IMR-90 (cell line): ENCODE measurements around the gene LDHD. TPM values are rescaled to one million over a fixed set of nuclear protein-coding genes. Genes with fewer than 3 reads are reported as not detected.

Source experiments
- ATAC-seq: fragments of 200-7000 bp; cut with Tn5 transposase; 2 replicates; pipeline ENCODE4 v1.9.1; 2020; ENCODE audit warnings: low read depth, mild to moderate bottlenecking, moderate library complexity
- BruUV-seq: library from RNA; stranded (reverse); fragments of 400-500 nt; replicated peaks from 2 replicates; lab custom pipeline; 2021; lab: Mats Ljungman, UMichigan
- CTCF ChIA-PET: fragments of 300-600 bp; formaldehyde crosslinking; extraction: SDS; loops from one replicate; lab custom pipeline; 2021; ENCODE audit warnings: antibody characterized with exemption; lab: Yijun Ruan, JAX
- POLR2A ChIA-PET: fragments of 300-600 bp; sonication (Branson Sonifier 250); formaldehyde crosslinking; loops from one replicate; lab custom pipeline; 2022; ENCODE audit warnings: antibody characterized with exemption; ENCODE audit not compliant: unreplicated experiment; lab: Charles Lee
- DNase-seq: peaks from one replicate; pipeline ENCODE4 v3.0.0; 2013
- H2AFZ ChIP-seq: replicated peaks from 2 replicates; pipeline ENCODE3; 2013; ENCODE audit warnings: low read length, mild to moderate bottlenecking; ENCODE audit not compliant: poor library complexity
- H2AK5ac ChIP-seq: 2 replicates; pipeline ENCODE4 v1.6.1; 2013; ENCODE audit warnings: low read depth, low read length, inconsistent platforms
- H2AK9ac ChIP-seq: replicated peaks from 2 replicates; pipeline ENCODE3; 2013; ENCODE audit warnings: mild to moderate bottlenecking, low read depth, low read length, moderate library complexity; ENCODE audit not compliant: poor library complexity
- H2BK120ac ChIP-seq: 2 replicates; pipeline ENCODE4 v1.6.1; 2013; ENCODE audit warnings: low read depth, low read length, inconsistent platforms
- H2BK15ac ChIP-seq: 3 replicates; pipeline ENCODE4 v1.6.1; 2013; ENCODE audit warnings: low read depth, low read length, inconsistent platforms
- H2BK20ac ChIP-seq: 2 replicates; pipeline ENCODE4 v1.6.1; 2013; ENCODE audit warnings: low read depth, mild to moderate bottlenecking, inconsistent platforms, low read length, moderate library complexity
- H2BK5ac ChIP-seq: 2 replicates; pipeline ENCODE4 v1.6.1; 2013; ENCODE audit warnings: mild to moderate bottlenecking, low read depth, low read length, inconsistent platforms; ENCODE audit not compliant: poor library complexity, severe bottlenecking
- H3K14ac ChIP-seq: replicated peaks from 2 replicates; pipeline ENCODE4 v1.6.1; 2013; ENCODE audit warnings: low read depth, low read length, inconsistent platforms
- H3K18ac ChIP-seq: 2 replicates; pipeline ENCODE4 v1.6.1; 2013; ENCODE audit warnings: low read depth, low read length, control low read depth
- H3K23ac ChIP-seq: 2 replicates; pipeline ENCODE4 v1.6.1; 2013; ENCODE audit warnings: low read depth, low read length, inconsistent platforms
- H3K27ac ChIP-seq: 2 replicates; pipeline ENCODE4 v1.5.1; 2013; ENCODE audit warnings: mild to moderate bottlenecking, control low read depth, low read length; ENCODE audit not compliant: insufficient read depth
- H3K27me3 ChIP-seq: 2 replicates; pipeline ENCODE4 v1.6.1; 2013; ENCODE audit warnings: low read length; ENCODE audit not compliant: control insufficient read depth, insufficient read depth
- H3K36me3 ChIP-seq: 2 replicates; pipeline ENCODE4 v1.6.1; 2013; ENCODE audit warnings: low read length, mixed read lengths; ENCODE audit not compliant: control insufficient read depth, insufficient read depth
- H3K4ac ChIP-seq: 2 replicates; pipeline ENCODE4 v1.6.1; 2013; ENCODE audit warnings: low read depth, low read length, inconsistent platforms
- H3K4me1 ChIP-seq: 2 replicates; pipeline ENCODE4 v1.6.1; 2013; ENCODE audit warnings: low read length, mixed read lengths; ENCODE audit not compliant: control insufficient read depth, insufficient read depth
- H3K4me2 ChIP-seq: 2 replicates; pipeline ENCODE4 v1.6.1; 2013; ENCODE audit warnings: low read depth, mild to moderate bottlenecking, control low read depth, low read length, moderate library complexity
- H3K4me3 ChIP-seq: 2 replicates; pipeline ENCODE4 v1.5.1; 2013; ENCODE audit warnings: low read depth, mild to moderate bottlenecking, control low read depth, low read length, moderate library complexity; ENCODE audit not compliant: insufficient read depth
- H3K56ac ChIP-seq: 2 replicates; pipeline ENCODE4 v1.6.1; 2013; ENCODE audit warnings: low read length, inconsistent platforms; ENCODE audit not compliant: insufficient read depth; ENCODE audit errors: extremely low read depth
- H3K79me1 ChIP-seq, 2 experiments: 2 replicates each; pipeline ENCODE4 v1.6.1; 2013; ENCODE audit warnings: low read length in 2 of 2, inconsistent platforms in 1 of 2, low read depth in 1 of 2
- H3K9ac ChIP-seq: 2 replicates; pipeline ENCODE4 v1.6.1; 2013; ENCODE audit warnings: low read depth, low read length, control low read depth
- H3K9me1 ChIP-seq: 2 replicates; pipeline ENCODE4 v1.6.1; 2013; ENCODE audit warnings: low read length, inconsistent platforms; ENCODE audit not compliant: insufficient read depth
- H3K9me3 ChIP-seq: 2 replicates; pipeline ENCODE4 v1.6.1; 2013; ENCODE audit warnings: low read length; ENCODE audit not compliant: control insufficient read depth, insufficient read depth
- H4K20me1 ChIP-seq: 2 replicates; pipeline ENCODE4 v1.6.1; 2013; ENCODE audit warnings: low read length, inconsistent platforms; ENCODE audit not compliant: insufficient read depth
- H4K5ac ChIP-seq: 2 replicates; pipeline ENCODE4 v1.6.1; 2013; ENCODE audit warnings: mild to moderate bottlenecking, low read depth, low read length, control low read depth
- H4K8ac ChIP-seq, 2 experiments: 2 replicates each; pipeline ENCODE4 v1.6.1; 2013; ENCODE audit warnings: low read depth in 2 of 2, low read length in 2 of 2, control low read depth in 1 of 2, inconsistent platforms in 1 of 2
- H4K91ac ChIP-seq: 2 replicates; pipeline ENCODE4 v1.6.1; 2013; ENCODE audit warnings: low read depth, low read length, inconsistent platforms; ENCODE audit not compliant: insufficient read depth
- BHLHE40 ChIP-seq: fragments of 150-350 bp; IDR thresholded peaks from 2 replicates; pipeline ENCODE4 v1.6.1; 2016; ENCODE audit warnings: mild to moderate bottlenecking, low read depth, low read length
- FOS ChIP-seq: fragments of 150-350 bp; IDR thresholded peaks from 2 replicates; pipeline ENCODE4 v1.6.1; 2016; ENCODE audit warnings: low read depth, low read length
- MAFK ChIP-seq: IDR thresholded peaks from 2 replicates; pipeline ENCODE4 v1.6.1; 2012; ENCODE audit warnings: low read depth, low read length, improper control_type of control experiment
- MAZ ChIP-seq: IDR thresholded peaks from 2 replicates; pipeline ENCODE4 v1.6.1; 2012; ENCODE audit warnings: low read depth, mild to moderate bottlenecking, low read length, improper control_type of control experiment, moderate library complexity, borderline replicate concordance
- MXI1 ChIP-seq: IDR thresholded peaks from 2 replicates; pipeline ENCODE4 v1.6.1; 2012; ENCODE audit warnings: low read depth, mild to moderate bottlenecking, low read length, moderate library complexity, borderline replicate concordance
- NFE2L2 ChIP-seq: fragments of 150-350 bp; IDR thresholded peaks from 2 replicates; pipeline ENCODE4 v1.6.1; 2016; ENCODE audit warnings: low read depth, mild to moderate bottlenecking, low read length
- POLR2A ChIP-seq: IDR thresholded peaks from 2 replicates; pipeline ENCODE4 v1.6.1; 2012; ENCODE audit warnings: mild to moderate bottlenecking, low read depth, low read length
- WGBS, 2 experiments: methylation state at CpG; one replicate each; pipeline versions ENCODE4 v1.1.5 to v1.1.7; 2013; ENCODE audit warnings: missing lambda C conversion rate in 2 of 2; ENCODE audit not compliant: insufficient read length in 1 of 2; ENCODE audit errors: extremely low coverage in 2 of 2; 5-methylcytosine and 5-hydroxymethylcytosine counted together
- dilution Hi-C: fragments of 300-500 bp; cut with HindIII; formaldehyde crosslinking; loops from one replicate; pipeline ENCODE4 v1.14.3; 2018; ENCODE audit warnings: low sequenced_read_pairs; ENCODE audit not compliant: unreplicated experiment
- in situ Hi-C: fragments of 300-500 bp; cut with MboI; formaldehyde crosslinking; loops from 3 replicates; pipeline ENCODE4 v1.14.3; 2019; ENCODE audit warnings: low sequenced_read_pairs, inconsistent platforms, mixed read lengths
- intact Hi-C: fragments of 100-400 bp; cut with micrococcal nuclease; formaldehyde crosslinking; loops from 2 replicates; pipeline ENCODE4 v1.10.0; 2022
- polyA plus RNA-seq, 3 experiments: library from polyadenylated mRNA; depleted of rRNA; stranded (reverse); fragments of >200 nt; gene quantifications; 2 replicates each; pipeline ENCODE4 v1.2.3, GENCODE V29; 2012; ENCODE audit warnings: low replicate concordance in 1 of 3
- total RNA-seq: library from RNA; depleted of rRNA; stranded (reverse); fragments of >200 nt; gene quantifications from 2 replicates; pipeline ENCODE4 v1.2.3, GENCODE V29; 2012
- TF ChIP-seq, protein P1 (sequence below): fragments of 150-350 bp; IDR thresholded peaks from 2 replicates; pipeline ENCODE4 v1.6.1; 2017; ENCODE audit warnings: mild to moderate bottlenecking, antibody characterized with exemption, low read length, low read depth

LDHD gene
- total and polyA plus RNA-seq, 2 of the 4 experiments (the other 2 are of a cell fraction) = under 0.01 to 0.26 TPM

DNA sequence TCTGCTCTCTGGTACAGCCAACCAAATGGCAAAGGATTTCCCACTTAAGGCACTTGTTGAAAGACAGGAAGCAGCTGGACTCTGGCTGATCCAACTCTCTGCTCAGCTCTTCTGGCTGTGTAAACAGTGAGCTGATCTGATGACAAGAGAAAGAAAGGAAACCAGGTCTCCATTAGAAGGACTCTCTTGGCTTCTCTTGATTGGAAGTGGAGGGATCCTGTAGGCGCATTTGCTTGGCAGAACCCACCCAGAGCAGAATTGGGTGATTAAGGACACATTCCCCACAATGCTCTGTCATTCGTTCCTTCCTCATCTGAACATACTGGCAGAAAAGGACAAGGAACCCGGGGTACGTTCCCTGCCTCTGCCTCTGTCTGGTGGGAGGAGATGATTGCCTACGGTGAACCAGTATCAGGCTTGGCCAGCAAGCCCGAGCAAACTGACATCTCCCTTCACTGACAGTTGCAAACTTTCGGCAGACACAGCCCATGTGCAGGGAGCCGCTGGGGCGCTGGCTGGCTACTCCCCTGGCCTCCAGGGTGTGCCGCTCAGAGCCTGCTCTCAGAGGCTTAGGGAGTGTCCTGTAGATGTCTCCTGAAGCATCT is 29.1 kb downstream of the LDHD start:
- H3K27me3 ChIP-seq = no peaks in the 10 kb centered on the region
- ChIA-PET CTCF (interaction anchor here (0.6 to 1.3 kb wide), 2 partner anchors 24 to 36 kb away, joined by 3 to 9 read pairs; no protein-coding TSS in a partner anchor), POLR2A (no interaction called here)
- in situ Hi-C loops = loop anchor here (5.0 kb wide), 1 partner anchor 75 kb away; no protein-coding TSS in a partner anchor
- peak overlapping the region; percentile 90 for H2BK20ac ChIP-seq
- peak overlapping the region; percentile 21 for H3K4me3 ChIP-seq
- peaks cover 22% of the 10 kb centered on the region for H3K4me1 ChIP-seq
- intact Hi-C loops = loop anchor here (5.0 kb wide), 2 partner anchors 55 to 75 kb away; no protein-coding TSS in a partner anchor
- H3K23ac ChIP-seq = peak overlapping the region; percentile 96
- H3K18ac ChIP-seq = peak overlapping the region; percentile 85
- WGBS, 2 experiments = 20% methylated on average over 1 of the region's 10 CpGs; no CpG with 5 or more reads in 1 of the 2 experiments
- peak overlapping the region; percentile 45 for H2AK9ac ChIP-seq
- H4K5ac ChIP-seq = peak overlapping the region; percentile 77
- peak overlapping the region; percentile 14 to 89 for H4K8ac ChIP-seq
- H2BK5ac ChIP-seq = peak overlapping the region; percentile 89
- peak overlapping the region; percentile 96 for H2BK120ac ChIP-seq
- H3K9me3 ChIP-seq = no peaks in the 10 kb centered on the region
- H2AK5ac ChIP-seq = peak overlapping the region; percentile 94
- ATAC-seq (peak; percentile 89), DNase-seq (peak; percentile 93)
- peak overlapping the region; percentile 84 for H2AFZ ChIP-seq
- H3K9ac ChIP-seq = peak overlapping the region; percentile 54
- H3K79me1 ChIP-seq = peaks cover 50 to 87% of the 10 kb centered on the region in 2 experiments
- peak overlapping the region; percentile 12 for H3K56ac ChIP-seq
- dilution Hi-C loops = no loop called here
- H3K4me2 ChIP-seq = peak overlapping the region; percentile 88
- peaks cover 33% of the 10 kb centered on the region for H3K9me1 ChIP-seq
- H3K4ac ChIP-seq = peak overlapping the region; percentile 96
- TF ChIP-seq POLR2A (no peak), NFE2L2 (no peak), MAFK (no peak), MAZ (no peak), BHLHE40 (no peak), FOS (no peak), MXI1 (no peak)
- TF ChIP-seq, protein P1, sequence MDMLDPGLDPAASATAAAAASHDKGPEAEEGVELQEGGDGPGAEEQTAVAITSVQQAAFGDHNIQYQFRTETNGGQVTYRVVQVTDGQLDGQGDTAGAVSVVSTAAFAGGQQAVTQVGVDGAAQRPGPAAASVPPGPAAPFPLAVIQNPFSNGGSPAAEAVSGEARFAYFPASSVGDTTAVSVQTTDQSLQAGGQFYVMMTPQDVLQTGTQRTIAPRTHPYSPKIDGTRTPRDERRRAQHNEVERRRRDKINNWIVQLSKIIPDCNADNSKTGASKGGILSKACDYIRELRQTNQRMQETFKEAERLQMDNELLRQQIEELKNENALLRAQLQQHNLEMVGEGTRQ = no peak
- peaks cover 2% of the 10 kb centered on the region; the same call in 1 of the 2 replicates for H3K36me3 ChIP-seq
- H4K91ac ChIP-seq = peak overlapping the region; percentile 84
- peak overlapping the region; percentile 91 for H3K27ac ChIP-seq
- no TSS peak for BruUV-seq
- peaks cover 26% of the 10 kb centered on the region for H4K20me1 ChIP-seq
- H2BK15ac ChIP-seq = peak overlapping the region; percentile 30; the same call in 1 of the 3 replicates
- peak overlapping the region; percentile 94 for H3K14ac ChIP-seq
